Fibroblast of lung (primary cell): Measurements from ENCODE around the gene GRK1. TPM values are rescaled to one million over a fixed set of nuclear protein-coding genes. Genes with fewer than 3 reads are reported as not detected.
A peak's percentile ranks its signal among the peaks of the same experiment; 100 is the strongest.

ENCODE experiments used
- DNase-seq, 2 donors: peaks; one replicate each; pipeline versions ENCODE4 v3.0.0 to v3.0.0-alpha.2; 2010; ENCODE audit warnings: low read depth in 2 of 2
- H2AFZ ChIP-seq: 2 replicates; pipeline ENCODE4 v1.5.1; 2012; ENCODE audit warnings: low read length, control low read depth, inconsistent platforms
- H3K27ac ChIP-seq: 2 replicates; pipeline ENCODE4 v1.5.1; 2011; ENCODE audit warnings: low read length, control low read depth; ENCODE audit not compliant: insufficient read depth
- H3K27me3 ChIP-seq: 2 replicates; pipeline ENCODE4 v1.5.1; 2011; ENCODE audit warnings: mild to moderate bottlenecking, low read length; ENCODE audit not compliant: control insufficient read depth, insufficient read depth
- H3K36me3 ChIP-seq: 2 replicates; pipeline ENCODE4 v1.5.1; 2011; ENCODE audit warnings: low read length; ENCODE audit not compliant: control insufficient read depth, insufficient read depth
- H3K4me1 ChIP-seq: 2 replicates; pipeline ENCODE4 v1.5.1; 2011; ENCODE audit warnings: low read length; ENCODE audit not compliant: control insufficient read depth, insufficient read depth; ENCODE audit errors: extremely low read depth
- H3K4me2 ChIP-seq: 2 replicates; pipeline ENCODE4 v1.5.1; 2011; ENCODE audit warnings: low read length, control low read depth; ENCODE audit not compliant: insufficient read depth; ENCODE audit errors: extremely low read depth
- H3K4me3 ChIP-seq, 4 experiments: fragments of 200-600 bp in 1 of 4; sonication (generic) in 1 of 4; replicated peaks in 1 of 4; 2 replicates each; pipeline ENCODE4 v1.5.1; 2011 to 2016; ENCODE audit warnings: low read length in 4 of 4, low read depth in 3 of 4, mild to moderate bottlenecking in 3 of 4, control low read depth in 2 of 4, inconsistent platforms in 1 of 4, mixed read lengths in 1 of 4; ENCODE audit not compliant: insufficient read depth in 1 of 4; ENCODE audit errors: control extremely low read depth in 1 of 4
- H3K79me2 ChIP-seq: 2 replicates; pipeline ENCODE4 v1.5.1; 2012; ENCODE audit warnings: mild to moderate bottlenecking, low read length, inconsistent platforms; ENCODE audit not compliant: control insufficient read depth, insufficient read depth
- H3K9ac ChIP-seq: 2 replicates; pipeline ENCODE4 v1.5.1; 2011; ENCODE audit warnings: mild to moderate bottlenecking, low read length, control low read depth; ENCODE audit not compliant: insufficient read depth
- H3K9me3 ChIP-seq: 2 replicates; pipeline ENCODE4 v1.5.1; 2012; ENCODE audit warnings: low read depth, low read length; ENCODE audit not compliant: control insufficient read depth, insufficient read depth
- H4K20me1 ChIP-seq: 2 replicates; pipeline ENCODE4 v1.5.1; 2011; ENCODE audit warnings: low read length; ENCODE audit not compliant: control insufficient read depth, insufficient read depth; ENCODE audit errors: extremely low read depth
- EZH2 ChIP-seq: IDR thresholded peaks from 2 replicates; pipeline ENCODE4 v1.5.1; 2012; ENCODE audit warnings: low read length, control low read depth, mild to moderate bottlenecking; ENCODE audit errors: missing control alignments
- polyA plus RNA-seq, 2 donors: library from polyadenylated mRNA; depleted of rRNA in 1 of 2; stranded (reverse) in 1 of 2; unstranded in 1 of 2; fragments of >200 nt; gene quantifications; 2 replicates each; pipeline ENCODE4 v1.2.1, GENCODE V29; 2011 to 2012; ENCODE audit warnings: missing spikeins in 1 of 2
- total RNA-seq: library from RNA; depleted of rRNA; stranded (reverse); fragments of >200 nt; gene quantifications from 2 replicates; pipeline ENCODE4 v1.2.1, GENCODE V29; 2014
- TF ChIP-seq, protein P1 (sequence below), 2 donors: IDR thresholded peaks in 1 of 2; conservative IDR thresholded peaks in 1 of 2; 1 replicate in 1 of 2; 2 replicates in 1 of 2; pipeline ENCODE4 v1.5.1; 2011 to 2012; ENCODE audit warnings: low read length in 2 of 2, control low read depth in 1 of 2, inconsistent platforms in 1 of 2, low read depth in 1 of 2, mild to moderate bottlenecking in 1 of 2

The GRK1 gene
- total and polyA plus RNA-seq, 2 donors (not counting 1 experiment from before 2014, with no cell fraction given): 0.17 TPM; not detected in 1

DNA sequence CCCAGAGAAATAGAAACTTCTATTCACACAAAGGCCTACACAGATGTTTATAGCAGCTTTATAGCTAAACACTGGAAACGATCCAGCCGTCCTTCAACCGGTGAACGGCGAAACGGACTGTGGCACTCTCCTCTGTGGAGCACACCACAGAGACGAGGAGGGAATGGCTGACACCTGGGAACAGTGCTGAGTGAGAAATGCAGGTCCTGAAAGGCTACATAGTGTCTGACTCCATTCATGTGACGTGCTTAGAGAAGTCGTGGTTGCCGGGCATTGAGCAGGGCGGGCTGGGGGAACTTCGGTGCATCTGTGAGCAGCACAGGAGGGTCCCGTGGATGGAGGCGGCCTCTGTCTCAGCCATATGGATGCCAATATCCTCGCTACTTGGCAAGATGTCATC is 3.1 kb upstream of the GRK1 start:
- Histone ChIP-seq H3K4me2 (no peak overlapping the region), H4K20me1 (no peaks in the 10 kb centered on the region), H3K27ac (no peak overlapping the region), H2AFZ (no peak overlapping the region), H3K27me3 (no peaks in the 10 kb centered on the region), H3K36me3 (no peaks in the 10 kb centered on the region), H3K79me2 (no peaks in the 10 kb centered on the region), H3K9ac (no peak overlapping the region), H3K4me1 (no peaks in the 10 kb centered on the region), H3K9me3 (no peaks in the 10 kb centered on the region), H3K4me3 (no peak overlapping the region)
- peak in 1 of 2 donors; percentile 8 for DNase-seq
- no peak for TF ChIP-seq EZH2
- TF ChIP-seq, protein P1, sequence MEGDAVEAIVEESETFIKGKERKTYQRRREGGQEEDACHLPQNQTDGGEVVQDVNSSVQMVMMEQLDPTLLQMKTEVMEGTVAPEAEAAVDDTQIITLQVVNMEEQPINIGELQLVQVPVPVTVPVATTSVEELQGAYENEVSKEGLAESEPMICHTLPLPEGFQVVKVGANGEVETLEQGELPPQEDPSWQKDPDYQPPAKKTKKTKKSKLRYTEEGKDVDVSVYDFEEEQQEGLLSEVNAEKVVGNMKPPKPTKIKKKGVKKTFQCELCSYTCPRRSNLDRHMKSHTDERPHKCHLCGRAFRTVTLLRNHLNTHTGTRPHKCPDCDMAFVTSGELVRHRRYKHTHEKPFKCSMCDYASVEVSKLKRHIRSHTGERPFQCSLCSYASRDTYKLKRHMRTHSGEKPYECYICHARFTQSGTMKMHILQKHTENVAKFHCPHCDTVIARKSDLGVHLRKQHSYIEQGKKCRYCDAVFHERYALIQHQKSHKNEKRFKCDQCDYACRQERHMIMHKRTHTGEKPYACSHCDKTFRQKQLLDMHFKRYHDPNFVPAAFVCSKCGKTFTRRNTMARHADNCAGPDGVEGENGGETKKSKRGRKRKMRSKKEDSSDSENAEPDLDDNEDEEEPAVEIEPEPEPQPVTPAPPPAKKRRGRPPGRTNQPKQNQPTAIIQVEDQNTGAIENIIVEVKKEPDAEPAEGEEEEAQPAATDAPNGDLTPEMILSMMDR (conservative IDR thresholded peaks at IDR 0.05 in 1 of 2, IDR thresholded peaks at IDR 0.05 in 1 of 2; ENCODE audit: low read depth in 1 of 2, low read length in 2 of 2): no peak

DNA sequence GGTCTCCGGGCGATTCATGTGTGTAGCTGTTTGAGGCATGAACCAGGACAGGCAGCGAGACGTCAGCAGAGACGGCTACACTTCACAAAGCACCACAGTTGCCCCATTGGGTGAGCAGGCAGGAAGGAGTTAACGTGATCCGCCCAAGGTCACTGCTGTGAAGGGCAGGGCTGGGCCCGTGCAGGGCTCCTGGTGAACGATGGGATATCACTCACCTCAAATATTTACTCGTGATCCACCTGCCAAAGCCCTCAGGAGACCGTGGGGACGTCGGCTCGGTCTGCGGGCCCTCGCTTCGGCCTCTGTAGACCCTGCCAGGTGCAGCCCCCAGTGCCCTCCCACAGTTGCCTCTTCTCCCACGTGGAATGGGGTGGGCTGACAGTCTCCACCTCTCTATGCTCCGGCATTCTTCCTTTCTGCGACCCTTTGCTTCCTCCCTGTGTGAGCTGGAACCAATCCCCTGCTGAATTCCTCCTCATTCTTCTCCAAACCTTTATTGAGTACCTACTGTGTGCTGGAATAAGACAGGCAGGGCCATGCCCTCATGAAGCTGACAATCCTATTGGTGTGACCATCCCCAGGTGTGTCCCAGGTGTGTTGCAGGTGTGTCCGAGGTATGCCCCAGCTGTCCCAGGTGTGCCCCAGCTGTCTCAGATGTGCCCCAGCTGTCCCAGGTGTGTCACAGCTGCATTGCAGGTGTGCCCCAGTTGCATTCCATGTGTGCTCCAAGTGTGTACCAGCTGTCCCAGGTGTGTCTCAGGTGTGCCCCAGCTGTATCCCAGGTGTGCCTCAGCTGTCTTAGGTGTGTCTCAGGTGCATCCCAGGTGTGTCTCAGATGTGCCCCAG is 2.0 kb upstream of the GRK1 start:
- Histone ChIP-seq H2AFZ (no peak overlapping the region), H4K20me1 (no peaks in the 10 kb centered on the region), H3K9ac (no peak overlapping the region), H3K27ac (no peak overlapping the region), H3K79me2 (no peaks in the 10 kb centered on the region), H3K36me3 (no peaks in the 10 kb centered on the region), H3K4me3 (no peak overlapping the region), H3K4me1 (no peaks in the 10 kb centered on the region), H3K9me3 (no peaks in the 10 kb centered on the region), H3K27me3 (no peaks in the 10 kb centered on the region), H3K4me2 (no peak overlapping the region)
- DNase-seq: no peak
- TF ChIP-seq, protein P1 (conservative IDR thresholded peaks at IDR 0.05 in 1 of 2, IDR thresholded peaks at IDR 0.05 in 1 of 2; ENCODE audit: low read depth in 1 of 2, low read length in 2 of 2): no peak
- no peak for TF ChIP-seq EZH2

DNA sequence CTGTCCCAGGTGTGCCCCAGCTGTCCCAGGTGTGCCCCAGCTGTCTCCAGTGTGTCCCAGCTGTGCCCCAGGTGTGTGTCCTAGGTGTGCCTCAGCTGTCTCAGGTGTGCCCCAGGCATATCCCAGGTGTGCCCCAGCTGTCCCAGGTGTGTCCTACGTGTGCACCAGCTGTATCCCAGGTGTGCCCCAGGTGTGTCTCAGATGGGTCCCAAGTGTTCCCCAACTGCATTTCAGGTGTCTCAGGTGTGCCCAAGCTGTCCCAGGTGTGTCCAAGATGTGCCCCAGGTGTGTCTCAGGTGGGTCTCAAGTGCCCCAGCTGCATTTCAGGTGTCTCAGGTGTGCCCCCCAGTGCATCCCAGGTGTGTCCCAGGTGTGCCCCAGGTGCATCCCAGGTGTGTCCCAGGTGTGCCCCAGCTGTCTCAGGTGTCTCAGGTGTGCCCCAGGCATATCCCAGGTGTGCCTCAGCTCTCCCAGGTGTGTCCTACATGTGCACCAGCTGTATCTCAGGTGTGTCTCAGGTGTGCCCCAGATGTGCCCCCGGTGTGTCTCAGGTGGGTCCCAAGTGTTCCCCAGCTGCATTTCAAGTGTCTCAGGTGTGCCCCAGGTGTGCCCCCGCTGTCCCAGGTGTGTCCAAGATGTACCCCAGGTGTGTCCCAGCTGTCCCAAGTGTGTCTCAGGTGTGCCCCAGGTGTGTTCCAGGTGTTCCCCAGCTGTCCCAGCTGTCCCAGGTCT is 1.3 kb upstream of the GRK1 start:
- no peak for DNase-seq
- TF ChIP-seq, protein P1 (conservative IDR thresholded peaks at IDR 0.05 in 1 of 2, IDR thresholded peaks at IDR 0.05 in 1 of 2; ENCODE audit: low read depth in 1 of 2, low read length in 2 of 2): no peak
- no peak for TF ChIP-seq EZH2
- no peak overlapping the region for H3K9ac ChIP-seq
- no peak overlapping the region for H2AFZ ChIP-seq
- no peaks in the 10 kb centered on the region for H3K4me1 ChIP-seq
- H3K27me3 ChIP-seq: no peaks in the 10 kb centered on the region
- H3K4me3 ChIP-seq: no peak overlapping the region
- H3K79me2 ChIP-seq: no peaks in the 10 kb centered on the region
- H4K20me1 ChIP-seq: no peaks in the 10 kb centered on the region
- no peaks in the 10 kb centered on the region for H3K9me3 ChIP-seq
- no peak overlapping the region for H3K4me2 ChIP-seq
- no peaks in the 10 kb centered on the region for H3K36me3 ChIP-seq
- no peak overlapping the region for H3K27ac ChIP-seq
